ENCODE data around the gene SPEF1.

The SPEF1 gene

DNA sequence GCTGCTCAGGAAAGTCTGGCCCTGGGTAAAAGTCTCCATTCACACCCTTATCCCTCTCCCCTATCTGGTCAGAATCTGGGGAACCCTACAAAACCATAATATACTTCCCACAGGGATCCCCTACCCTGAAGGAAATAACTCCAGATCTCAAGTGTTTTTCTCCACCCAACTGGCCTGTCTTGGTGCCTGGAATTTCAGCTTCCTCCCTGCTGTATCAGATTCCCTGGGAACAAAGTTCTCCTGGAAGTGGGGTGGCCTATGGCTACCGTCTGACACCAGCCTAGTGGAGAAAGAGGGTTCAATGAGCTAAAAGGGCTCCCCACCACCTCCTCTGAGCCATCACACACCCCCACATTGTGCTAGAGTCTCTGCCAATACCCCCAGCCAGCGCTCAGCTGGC lies 33.8 kb downstream of the SPEF1 start:
- no peak for DNase-seq (ENCODE audit: low read depth)

DNA sequence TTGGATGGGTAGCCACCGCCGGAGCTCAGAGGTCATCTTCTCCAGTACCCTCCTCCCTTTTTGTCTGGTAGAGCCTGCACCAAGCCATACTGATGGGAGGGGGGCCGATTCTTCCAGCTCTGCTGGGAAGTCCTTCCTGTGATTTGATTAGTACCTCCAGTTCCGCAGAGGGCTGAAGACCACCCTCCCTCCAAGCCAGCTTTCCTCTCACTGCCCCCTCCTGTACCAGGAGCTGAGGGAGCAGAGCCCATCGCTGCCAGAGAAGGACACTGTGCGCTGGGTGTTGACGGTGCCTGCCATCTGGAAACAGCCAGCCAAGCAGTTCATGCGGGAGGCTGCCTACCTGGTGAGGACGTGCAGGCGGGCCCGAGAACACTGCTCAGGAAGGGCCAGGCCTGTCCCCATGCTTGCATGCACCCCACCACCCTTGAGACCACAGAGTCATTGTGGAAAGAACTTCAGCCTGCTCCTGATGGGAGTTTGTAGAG lies 35.5 kb downstream of the SPEF1 start:
- no peak for DNase-seq (ENCODE audit: low read depth)

DNA sequence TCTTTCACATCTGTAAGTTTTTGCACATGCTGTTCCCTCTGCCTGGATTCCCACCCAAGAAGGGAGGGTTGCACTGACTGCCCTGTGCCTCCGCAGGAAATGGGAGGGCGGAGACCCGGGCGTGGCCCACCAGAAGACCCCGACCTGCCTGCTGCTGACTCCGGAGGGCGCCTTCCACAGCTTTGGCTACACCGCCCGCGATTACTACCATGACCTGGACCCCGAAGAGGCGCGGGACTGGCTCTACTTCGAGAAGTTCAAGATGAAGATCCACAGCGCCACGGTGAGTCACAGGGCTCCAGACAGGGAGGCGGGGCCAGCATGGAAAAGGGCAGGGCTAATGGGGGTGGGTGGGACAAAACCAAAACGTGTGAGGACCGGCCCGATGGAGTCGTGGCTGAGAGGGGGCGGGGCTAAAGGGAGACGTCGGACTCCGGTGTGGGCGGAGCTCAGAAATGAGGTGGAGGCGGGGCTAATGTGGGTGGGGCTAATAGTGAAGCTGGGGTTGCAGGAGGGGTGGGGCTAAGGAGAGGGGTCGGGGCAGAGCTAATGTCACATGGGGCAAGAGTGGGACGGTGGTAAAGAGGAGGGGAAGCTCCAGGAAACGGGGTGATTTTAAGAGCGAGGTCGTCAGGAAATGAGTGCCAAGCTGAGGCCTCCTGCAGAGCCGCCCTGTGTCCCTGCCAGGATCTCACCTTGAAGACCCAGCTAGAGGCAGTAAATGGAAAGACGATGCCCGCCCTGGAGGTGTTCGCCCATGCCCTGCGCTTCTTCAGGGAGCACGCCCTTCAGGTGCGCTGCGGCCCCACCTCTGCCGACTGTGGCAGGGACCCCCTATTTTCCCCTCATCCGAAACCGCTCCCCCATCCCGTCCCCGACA lies 36.2 kb downstream of the SPEF1 start:
- peak; percentile 28 for DNase-seq (ENCODE audit: low read depth)

DNA sequence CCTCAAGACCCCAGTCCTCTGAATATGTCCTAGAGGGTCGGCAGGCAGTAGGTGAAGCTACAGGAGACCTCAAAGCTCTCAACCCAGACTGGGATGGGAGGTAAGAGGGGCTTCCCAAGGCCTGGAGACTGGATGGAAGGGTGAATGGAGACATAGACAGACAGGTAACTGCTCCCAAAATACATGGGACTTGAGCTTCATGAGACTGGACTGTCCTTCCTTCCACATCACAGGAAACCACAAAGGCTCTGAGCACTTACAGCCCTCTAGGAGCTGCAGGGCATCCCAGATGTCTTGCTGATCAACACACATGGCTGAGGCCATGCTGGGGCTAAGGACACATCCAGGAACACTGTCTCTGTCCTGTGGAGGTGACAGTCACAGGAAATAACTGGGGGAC lies 37.2 kb downstream of the SPEF1 start:
- DNase-seq (ENCODE audit: low read depth): no peak

DNA sequence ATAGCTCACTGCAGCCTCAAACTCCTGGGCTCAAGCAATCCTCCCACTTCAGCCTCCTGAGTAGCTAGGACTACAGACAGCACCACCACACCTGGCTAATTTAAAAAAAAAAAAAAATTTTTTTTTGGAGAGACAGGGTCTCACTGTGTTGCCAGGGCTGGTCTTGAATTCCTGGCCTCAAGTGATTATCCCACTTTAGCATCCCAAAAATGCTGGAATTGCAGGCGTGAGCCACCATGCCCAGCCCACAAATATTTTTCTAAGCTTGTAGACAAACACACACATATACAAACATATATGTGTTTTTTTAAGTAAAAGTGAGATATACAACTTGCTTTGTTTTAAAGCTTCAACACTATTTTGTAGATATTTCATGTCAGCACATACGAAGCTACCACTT lies 38.0 kb downstream of the SPEF1 start:
- no peak for DNase-seq (ENCODE audit: low read depth)

DNA sequence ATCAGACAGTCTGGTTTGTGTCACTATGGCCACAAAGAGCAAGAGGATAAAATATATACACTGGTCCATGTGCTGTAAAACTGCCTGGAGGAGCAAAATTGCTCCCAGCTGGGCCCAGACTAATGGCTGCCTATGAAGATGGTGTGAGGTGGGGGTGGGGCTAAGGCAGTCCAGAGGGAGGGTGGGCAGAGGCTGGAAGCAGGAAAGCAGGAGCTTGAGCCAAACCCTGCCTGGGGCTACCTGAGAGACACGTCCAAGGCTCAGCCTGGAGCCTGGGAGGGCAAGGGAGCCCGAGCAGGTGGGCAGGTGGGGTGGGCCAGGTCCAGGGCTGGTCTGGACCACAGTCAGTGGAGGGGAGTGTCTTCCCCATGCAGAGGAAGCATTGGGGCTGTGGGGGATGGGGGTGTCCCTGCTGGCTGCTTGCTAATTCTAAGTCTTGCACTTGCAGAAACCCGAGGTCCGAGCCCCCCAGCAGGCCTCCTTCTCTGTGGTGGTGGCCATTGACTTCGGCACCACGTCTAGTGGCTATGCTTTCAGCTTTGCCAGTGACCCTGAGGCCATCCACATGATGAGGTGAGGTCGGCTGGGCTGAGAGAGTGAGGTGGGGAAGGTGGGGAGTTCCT lies 39.3 kb downstream of the SPEF1 start:
- DNase-seq (ENCODE audit: low read depth): no peak

DNA sequence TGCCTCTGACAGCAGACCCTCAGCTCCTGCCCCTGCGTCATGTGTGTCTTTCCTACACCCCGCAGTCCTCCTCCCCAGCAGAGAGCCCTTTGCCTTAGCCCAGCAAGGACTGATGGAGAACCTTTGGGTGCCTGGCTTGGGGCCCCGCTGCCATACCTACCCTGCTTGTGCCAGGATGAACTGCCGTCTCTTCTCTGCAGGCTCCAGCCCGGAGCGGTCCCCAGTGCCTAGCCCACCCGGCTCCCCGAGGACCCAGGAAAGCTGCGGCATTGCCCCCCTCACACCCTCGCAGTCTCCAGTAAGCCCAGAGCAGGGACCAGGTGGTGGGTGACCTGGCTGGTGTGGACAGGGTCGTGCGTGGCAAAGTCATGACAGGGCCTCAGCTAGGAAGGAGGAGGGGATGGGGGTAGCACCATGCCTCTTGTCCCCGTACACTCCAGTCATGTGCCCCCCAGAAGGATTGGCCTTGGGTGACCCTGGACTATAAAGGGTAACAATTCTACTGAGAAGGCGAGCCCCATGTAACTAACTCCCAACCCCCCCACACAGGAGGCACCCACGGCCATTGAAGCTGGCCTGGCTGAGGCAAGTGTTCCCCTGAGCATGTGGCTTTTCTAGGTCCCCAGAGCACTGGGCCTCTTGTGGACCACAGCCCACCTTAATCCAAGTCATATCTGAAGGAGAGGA lies 40.5 kb downstream of the SPEF1 start:
- no peak for DNase-seq (ENCODE audit: low read depth)

DNA sequence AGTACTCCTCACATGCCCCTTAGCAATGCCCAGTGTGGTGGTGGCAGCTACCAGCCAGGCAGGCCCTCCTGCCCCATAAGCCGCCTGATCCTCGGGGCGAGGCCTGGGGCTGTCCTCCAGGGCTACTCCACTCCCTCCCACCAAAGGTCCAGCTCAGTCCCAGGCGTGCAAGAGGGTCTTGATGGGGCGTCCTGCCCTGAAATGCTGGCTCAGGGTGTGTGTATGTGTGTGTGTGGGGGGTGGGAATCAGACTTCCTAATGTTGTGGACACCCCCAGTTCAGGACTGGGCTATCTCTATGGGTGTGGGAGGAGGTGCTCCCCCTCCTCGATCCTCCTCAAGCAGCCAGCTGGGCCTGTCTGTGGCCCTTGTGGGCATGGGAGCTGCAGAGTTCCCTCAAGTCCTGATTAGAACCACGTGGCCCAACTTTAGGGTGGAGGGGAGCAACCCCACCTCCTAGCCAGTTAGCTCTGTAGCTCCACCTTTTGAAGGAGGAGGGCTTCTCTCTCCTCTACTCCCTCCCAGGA lies 41.3 kb downstream of the SPEF1 start:
- no peak for DNase-seq (ENCODE audit: low read depth)

DNA sequence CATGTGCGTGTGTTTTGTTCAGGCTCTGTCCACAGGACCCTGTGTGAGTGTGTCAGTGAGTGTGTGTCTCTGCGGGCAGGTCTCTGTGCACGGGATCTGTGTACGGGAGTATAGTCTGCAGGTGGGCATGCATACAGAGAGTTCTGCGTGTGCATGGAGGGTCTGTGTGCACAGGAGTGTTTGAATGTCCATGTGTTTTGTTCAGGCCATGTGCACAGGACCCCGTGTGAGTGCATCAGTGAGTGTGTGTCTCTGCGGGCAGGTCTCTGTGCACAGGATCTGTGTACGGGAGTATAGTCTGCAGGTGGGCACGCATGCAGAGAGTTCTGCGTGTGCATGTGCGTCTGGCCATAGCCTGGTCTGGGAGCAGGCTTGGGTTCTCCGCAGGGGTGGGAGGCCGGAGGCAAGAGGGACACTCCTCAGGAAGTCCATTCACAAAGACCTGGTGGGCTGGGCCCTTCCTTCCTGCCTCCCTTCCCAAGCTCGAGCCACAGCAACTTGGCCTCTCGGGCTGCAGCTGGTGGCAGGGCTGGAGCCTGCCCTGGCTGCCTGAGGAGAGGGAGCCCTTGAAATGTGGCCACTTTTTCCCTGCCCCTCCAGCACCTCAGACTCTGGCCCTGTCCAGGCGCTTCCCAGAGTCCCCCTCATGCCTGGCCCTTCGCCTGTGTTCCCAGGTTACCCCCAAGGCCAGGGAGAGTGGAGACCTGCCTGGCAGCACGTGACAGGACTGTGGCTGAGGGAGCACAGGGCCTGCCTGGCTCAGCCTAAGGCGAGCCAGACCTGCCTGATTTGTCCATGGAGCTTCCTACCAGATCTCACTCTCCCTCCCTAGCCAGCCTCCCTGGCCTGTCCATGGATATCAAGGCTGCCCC lies 42.0 kb downstream of the SPEF1 start:
- no peak for DNase-seq (ENCODE audit: low read depth)

DNA sequence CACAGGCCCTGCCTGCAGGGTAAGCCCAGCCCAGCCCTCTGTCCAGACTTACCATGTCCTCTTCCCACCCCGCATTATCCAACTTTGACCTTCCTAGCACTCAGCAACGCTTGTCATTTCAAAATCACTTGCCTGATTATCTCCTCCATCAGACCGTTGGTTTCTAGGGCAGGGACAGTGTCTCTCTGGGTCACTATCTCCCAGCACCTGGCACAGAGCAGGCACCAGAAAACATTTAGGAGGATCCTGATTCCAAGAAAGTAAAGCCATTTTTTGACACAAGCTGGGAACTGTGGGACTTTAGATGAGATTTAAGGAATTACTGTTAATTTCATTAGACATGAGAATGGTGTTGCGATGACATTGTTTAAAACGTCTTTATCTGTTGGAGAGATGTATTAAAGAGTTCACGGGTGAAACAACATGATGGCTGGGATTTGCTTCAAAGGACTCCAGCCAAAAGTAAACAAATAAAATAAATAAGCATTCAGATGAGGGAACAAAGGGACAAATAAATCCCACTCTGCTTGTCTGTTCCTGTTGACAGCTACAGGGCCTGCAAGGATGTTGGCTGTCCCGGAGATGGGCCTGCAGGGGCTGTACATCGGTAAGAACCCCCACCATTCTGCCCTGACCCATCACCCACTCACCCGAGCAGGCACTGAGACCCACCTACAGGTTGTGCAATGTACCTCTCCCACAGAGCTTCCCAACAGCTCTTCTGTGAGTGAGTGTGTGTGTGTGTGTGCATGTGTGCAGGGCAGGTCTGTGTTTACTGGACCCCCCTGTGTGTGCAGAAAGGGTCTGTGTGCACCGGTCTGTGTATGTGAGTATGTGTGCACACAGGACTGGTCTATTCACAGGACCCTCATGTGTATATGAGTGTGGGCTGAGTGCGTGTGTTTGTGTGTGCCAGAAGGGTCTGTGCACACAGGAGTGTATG lies 42.9 kb downstream of the SPEF1 start:
- DNase-seq (ENCODE audit: low read depth): no peak

DNA sequence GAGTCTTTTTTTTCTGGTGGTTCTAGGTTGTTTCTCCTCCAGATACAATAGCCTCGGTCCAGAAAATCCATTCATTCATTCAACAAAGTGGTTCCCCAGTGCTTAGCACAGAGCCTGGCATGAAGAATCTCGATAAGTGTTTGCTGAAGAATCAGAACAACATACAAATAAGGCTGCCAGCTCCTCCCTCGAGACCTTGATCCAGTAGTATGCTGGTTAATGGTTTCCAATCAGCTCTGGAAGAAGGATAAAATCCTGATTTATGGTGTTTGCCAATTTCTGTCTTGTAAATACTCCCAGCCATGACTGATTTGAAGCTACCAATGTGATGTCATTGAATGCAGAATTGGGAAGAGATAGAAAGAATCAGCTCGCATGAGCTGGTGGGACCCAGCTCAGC lies 45.5 kb downstream of the SPEF1 start:
- no peak for DNase-seq (ENCODE audit: low read depth)

DNA sequence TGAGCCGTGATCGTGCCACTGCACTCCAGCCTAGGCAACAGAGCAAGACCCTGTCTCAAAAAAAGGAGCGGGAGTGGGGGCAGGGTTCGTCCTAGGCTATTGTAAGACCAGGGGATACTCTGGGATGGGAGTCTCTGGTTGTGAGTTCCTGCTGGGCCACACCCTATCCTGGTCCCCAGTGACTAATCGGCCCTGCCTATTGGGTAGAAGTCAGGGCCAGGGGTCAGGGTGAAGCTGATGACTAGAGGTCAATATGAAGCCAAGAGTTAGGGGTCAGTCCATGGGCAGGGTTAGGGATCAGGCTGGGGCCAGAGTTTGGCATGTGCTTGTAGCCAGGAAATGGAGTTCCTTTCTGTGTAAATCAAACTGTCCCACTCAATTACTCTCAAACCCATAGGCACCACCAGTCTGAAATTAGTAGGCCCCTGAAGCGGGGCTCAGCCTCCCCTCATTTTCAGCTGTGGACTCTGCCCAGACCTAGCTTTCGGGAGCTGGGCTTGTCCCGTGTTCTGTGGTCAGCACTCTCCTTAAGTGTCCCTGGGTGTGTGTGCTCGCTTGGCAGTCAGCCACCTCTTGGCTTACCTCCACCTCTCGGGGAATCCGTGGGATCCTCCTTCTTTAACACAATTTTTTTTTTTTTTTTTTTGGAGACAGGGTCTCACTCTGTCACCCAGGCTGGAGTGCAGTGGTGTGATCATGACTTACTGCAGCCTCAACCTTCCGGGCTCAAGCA lies 47.0 kb downstream of the SPEF1 start:
- no peak for DNase-seq (ENCODE audit: low read depth)

DNA sequence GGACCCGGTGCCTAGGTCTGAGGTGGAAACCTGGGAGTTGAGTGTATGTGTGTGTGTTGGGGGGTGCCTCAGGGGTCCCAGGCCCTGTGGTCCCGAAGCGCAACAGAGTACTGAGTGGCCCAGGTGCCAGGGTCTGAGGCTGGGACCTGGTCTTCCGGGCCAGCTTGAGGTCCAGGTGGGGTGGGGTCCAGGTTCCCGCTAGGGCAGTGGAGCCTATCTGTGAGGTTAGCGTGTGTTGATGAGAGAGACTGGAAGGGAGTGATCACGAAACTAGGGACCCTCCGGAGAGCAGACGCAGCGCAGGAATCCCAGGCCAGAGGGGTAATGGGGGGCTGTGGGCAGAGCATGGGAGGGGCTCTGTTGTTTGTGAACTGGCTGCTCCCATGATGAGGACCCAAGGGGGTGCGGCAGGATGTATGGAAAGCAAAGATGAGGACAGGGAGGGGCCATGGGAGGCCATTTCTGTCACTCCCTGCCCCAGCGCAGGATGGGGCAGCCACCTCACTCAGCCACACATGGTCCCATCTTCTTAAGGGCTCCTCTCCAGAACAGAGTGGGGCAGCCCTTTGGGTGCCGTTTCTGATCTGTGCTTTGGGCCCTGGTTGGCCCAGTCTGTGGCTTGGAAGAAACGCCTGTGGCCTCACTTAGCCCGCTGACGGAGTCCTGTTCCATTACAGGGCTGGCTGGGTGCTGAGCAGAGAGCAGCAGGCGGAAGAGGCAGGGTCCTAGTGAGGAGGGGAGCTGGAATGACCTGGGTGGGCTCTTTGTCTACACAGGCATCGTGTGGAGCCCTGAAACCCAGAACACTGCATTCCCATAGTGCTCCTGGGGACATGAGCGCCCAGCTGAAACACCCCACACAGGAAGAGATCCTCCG lies 47.9 kb downstream of the SPEF1 start:
- no peak for DNase-seq (ENCODE audit: low read depth)

DNA sequence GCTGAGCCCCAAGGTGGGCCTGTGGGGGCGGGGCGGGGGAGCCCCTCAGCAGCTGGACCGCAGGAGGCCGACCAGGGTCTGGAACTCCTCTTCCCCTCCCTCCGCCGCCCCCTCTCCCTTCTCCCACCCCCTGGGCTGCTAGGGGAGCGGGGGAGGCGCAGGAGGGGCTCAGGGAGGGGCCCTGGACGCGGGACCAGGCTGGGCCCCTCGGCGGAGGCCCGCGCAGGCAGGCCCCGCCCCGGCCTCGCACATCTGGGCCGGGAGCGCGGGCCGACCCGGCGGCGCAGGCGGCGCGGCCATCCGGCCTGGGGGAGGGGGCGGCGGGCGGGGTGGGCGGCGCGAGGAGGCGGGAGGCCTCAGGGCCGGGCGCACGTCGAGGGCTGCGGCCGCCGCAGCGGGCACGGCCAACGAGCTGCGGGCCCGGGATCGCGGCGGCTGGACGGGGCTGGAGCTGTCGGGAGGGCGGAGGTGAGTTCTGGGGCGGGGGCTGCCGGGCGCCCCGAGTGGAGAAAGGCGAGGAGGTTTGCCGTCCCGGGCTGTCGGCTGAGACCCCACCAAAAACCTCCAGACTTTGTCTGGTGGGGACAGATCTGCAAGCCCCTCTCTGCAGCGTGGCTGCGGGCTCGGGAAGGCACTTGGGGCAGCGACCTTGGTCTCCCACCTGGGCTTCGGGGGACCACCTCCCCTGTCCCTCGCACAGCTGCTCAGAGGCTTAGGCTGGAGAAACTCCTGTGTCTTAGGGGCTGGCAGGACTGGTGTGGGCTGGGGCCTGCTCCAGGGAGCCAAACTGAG lies 48.7 kb downstream of the SPEF1 start, which contains the start of gene HSPA12B:
HSPA12B (plus strand) TSS at position 359 of the 792 bp plus-strand sequence. CDS start 5,990 bp downstream, outside the sequence.
- no peak for DNase-seq (ENCODE audit: low read depth)

DNA sequence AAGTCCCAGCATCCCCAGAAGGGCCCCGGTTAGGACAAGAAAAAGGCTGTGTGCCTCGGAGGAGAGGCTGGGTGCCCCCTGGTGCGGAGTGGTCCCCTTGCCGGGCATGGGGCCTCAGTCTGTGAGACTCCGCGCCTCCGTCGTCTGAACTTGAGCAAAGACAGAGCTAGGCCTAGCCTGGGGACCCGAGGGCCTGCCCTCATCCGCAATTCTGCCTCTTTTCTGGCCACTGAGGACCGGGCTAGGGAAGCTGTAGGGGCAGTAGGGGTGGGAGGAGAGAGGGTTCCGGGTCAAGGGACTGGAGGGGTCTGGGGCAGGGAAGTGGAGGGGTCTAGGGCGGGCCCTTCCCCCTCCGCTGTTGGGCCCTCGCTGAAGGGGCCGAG lies 49.3 kb downstream of the SPEF1 start:
- DNase-seq (ENCODE audit: low read depth): no peak

DNA sequence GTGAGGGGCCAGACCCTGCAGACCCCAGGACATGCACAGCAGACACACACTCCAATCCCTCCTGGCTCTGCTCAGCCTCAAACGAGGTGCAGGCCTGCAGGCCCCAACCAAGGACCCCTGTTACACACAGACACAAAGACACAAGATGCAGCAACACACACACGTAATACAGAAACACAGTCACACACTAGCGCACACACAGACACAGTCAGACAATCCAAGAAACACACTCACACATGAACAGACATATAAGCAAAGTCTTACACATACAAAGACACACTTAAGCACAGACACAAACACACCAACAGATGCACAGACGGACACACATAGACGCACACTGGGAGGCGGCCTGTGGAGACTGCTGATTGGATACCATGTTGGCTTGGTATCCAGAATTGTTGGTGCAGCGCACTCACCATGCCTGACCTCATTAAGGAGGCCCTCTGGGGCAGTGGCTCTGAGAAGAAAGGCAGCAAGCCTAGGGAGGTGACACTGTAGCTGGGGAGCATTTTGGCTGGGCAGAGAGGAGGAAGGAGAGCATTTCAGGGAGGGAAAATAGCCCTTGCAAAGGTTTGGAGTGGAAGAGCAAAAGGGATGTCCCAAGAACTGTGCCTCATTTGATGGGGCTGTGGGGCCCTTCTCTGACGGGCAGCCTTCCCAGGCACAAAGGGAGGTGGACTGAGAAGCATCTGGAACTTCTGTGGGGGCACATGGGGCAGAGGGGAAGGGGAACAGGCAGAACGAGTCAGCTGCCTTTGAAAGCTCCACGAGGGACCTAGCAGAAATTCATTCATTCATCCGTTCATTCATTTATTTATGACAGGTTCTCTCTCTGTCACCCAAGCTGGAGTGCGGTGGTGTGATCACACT lies 50.2 kb downstream of the SPEF1 start:
- no peak for DNase-seq (ENCODE audit: low read depth)

Data from stimulated activated CD8-positive, alpha-beta memory T cell treated with anti-CD3 and anti-CD28 coated beads, Interleukin-15, amount 100 ng/mL, for 24 hours (primary cell).